SK-N-SH treated with all-trans-retinoic acid at 6 μM for 48 hours (cell line): Measurements from ENCODE around the gene DGAT2.
"Not testable (repeated sequence)": the region's sequence is repeated elsewhere in the genome, so short reads cannot be mapped to it uniquely, and the experiment has no call there.

Source experiments
- ARNTL ChIP-seq: fragments of 450-650 bp; formaldehyde crosslinking; IDR thresholded peaks from 2 replicates; pipeline ENCODE4 v1.5.0; 2020; ENCODE audit warnings: low read depth, mild to moderate bottlenecking, moderate library complexity, borderline replicate concordance
- OSR1 ChIP-seq: fragments of 250-450 bp; sonication (Bioruptor Pico); IDR thresholded peaks from 2 replicates; pipeline ENCODE4 v1.8.0; 2022; ENCODE audit warnings: moderate library complexity, mild to moderate bottlenecking, inconsistent platforms
- RARB ChIP-seq: fragments of 250-450 bp; sonication (Bioruptor Pico); IDR thresholded peaks from 2 replicates; pipeline ENCODE4 v1.8.0; 2021; ENCODE audit warnings: mild to moderate bottlenecking, moderate library complexity
- TCF4 ChIP-seq: fragments of 250-450 bp; sonication (Bioruptor Pico); IDR thresholded peaks from 2 replicates; pipeline ENCODE4 v1.8.0; 2021; ENCODE audit warnings: mild to moderate bottlenecking, moderate library complexity, borderline replicate concordance
- TOX ChIP-seq: fragments of 250-450 bp; sonication (Bioruptor Pico); IDR thresholded peaks from 2 replicates; pipeline ENCODE4 v1.8.0; 2021; ENCODE audit warnings: mild to moderate bottlenecking, moderate library complexity, borderline replicate concordance
- ZFP3 ChIP-seq: fragments of 250-450 bp; sonication (Bioruptor Pico); IDR thresholded peaks from 2 replicates; pipeline ENCODE4 v1.5.0; 2020; ENCODE audit warnings: mild to moderate bottlenecking, moderate library complexity
- ZFP30 ChIP-seq: fragments of 450-650 bp; formaldehyde crosslinking; IDR thresholded peaks from 2 replicates; pipeline ENCODE4 v1.5.0; 2022; ENCODE audit warnings: mild to moderate bottlenecking, moderate library complexity
- ZNF565 ChIP-seq: fragments of 450-650 bp; formaldehyde crosslinking; conservative IDR thresholded peaks from 2 replicates; pipeline ENCODE4 v1.5.0; 2020; ENCODE audit warnings: low read depth, mild to moderate bottlenecking, moderate library complexity
- TF ChIP-seq, protein P1 (sequence below): fragments of 250-450 bp; sonication (Bioruptor Pico); IDR thresholded peaks from 2 replicates; pipeline ENCODE4 v1.8.0; 2020; ENCODE audit warnings: mild to moderate bottlenecking, moderate library complexity, borderline replicate concordance
- TF ChIP-seq, protein P2 (sequence below): fragments of 250-450 bp; sonication (Bioruptor Pico); IDR thresholded peaks from 2 replicates; pipeline ENCODE4 v1.5.1; 2020; ENCODE audit warnings: low read depth, mild to moderate bottlenecking, moderate library complexity
- TF ChIP-seq, protein P3 (sequence below): fragments of 250-450 bp; sonication (Bioruptor Pico); IDR thresholded peaks from 2 replicates; pipeline ENCODE4 v1.5.1; 2021; ENCODE audit warnings: mild to moderate bottlenecking, moderate library complexity

DNA sequence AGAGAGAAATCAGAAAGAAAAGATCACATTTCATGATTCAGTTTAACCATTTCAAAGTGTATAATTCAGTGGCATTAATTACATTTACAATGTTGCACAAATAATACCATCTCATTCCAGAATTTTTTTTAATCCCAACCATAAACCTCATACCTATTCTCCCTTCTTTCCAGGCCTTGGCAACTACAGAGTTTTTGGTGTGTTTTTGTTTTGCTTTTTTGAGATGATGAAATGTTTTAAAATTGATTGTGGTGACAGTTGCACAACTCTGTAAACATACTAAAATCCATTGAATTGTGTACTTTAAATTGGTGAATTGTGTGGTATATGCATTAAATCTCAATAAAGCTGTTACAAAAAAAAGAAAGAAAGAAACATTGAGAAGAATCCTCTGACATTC, 13.6 kb upstream of the DGAT2 start:
- TF ChIP-seq TOX; ARNTL (CRISPR knock-in tag); TCF4 (CRISPR knock-in tag); ZNF565 (CRISPR knock-in tag); ZFP3 (CRISPR knock-in tag); OSR1; ZFP30; RARB (CRISPR knock-in tag): not testable (repeated sequence)
- TF ChIP-seq, protein P1, sequence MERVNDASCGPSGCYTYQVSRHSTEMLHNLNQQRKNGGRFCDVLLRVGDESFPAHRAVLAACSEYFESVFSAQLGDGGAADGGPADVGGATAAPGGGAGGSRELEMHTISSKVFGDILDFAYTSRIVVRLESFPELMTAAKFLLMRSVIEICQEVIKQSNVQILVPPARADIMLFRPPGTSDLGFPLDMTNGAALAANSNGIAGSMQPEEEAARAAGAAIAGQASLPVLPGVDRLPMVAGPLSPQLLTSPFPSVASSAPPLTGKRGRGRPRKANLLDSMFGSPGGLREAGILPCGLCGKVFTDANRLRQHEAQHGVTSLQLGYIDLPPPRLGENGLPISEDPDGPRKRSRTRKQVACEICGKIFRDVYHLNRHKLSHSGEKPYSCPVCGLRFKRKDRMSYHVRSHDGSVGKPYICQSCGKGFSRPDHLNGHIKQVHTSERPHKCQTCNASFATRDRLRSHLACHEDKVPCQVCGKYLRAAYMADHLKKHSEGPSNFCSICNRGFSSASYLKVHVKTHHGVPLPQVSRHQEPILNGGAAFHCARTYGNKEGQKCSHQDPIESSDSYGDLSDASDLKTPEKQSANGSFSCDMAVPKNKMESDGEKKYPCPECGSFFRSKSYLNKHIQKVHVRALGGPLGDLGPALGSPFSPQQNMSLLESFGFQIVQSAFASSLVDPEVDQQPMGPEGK (CRISPR knock-in tag): not testable (repeated sequence)
- TF ChIP-seq, protein P2, sequence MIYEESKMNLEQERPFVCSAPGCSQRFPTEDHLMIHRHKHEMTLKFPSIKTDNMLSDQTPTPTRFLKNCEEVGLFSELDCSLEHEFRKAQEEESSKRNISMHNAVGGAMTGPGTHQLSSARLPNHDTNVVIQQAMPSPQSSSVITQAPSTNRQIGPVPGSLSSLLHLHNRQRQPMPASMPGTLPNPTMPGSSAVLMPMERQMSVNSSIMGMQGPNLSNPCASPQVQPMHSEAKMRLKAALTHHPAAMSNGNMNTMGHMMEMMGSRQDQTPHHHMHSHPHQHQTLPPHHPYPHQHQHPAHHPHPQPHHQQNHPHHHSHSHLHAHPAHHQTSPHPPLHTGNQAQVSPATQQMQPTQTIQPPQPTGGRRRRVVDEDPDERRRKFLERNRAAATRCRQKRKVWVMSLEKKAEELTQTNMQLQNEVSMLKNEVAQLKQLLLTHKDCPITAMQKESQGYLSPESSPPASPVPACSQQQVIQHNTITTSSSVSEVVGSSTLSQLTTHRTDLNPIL (CRISPR knock-in tag): not testable (repeated sequence)
- TF ChIP-seq, protein P3, sequence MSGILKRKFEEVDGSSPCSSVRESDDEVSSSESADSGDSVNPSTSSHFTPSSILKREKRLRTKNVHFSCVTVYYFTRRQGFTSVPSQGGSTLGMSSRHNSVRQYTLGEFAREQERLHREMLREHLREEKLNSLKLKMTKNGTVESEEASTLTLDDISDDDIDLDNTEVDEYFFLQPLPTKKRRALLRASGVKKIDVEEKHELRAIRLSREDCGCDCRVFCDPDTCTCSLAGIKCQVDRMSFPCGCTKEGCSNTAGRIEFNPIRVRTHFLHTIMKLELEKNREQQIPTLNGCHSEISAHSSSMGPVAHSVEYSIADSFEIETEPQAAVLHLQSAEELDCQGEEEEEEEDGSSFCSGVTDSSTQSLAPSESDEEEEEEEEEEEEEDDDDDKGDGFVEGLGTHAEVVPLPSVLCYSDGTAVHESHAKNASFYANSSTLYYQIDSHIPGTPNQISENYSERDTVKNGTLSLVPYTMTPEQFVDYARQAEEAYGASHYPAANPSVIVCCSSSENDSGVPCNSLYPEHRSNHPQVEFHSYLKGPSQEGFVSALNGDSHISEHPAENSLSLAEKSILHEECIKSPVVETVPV (CRISPR knock-in tag): not testable (repeated sequence)
